Activated CD8-positive, alpha-beta T cell treated with anti-CD3 and anti-CD28 coated beads for 36 hours (primary cell): ENCODE measurements around the gene LINC00237. TPM values are rescaled to one million over a fixed set of nuclear protein-coding genes. Genes with fewer than 3 reads are reported as not detected.

Source experiments
- ATAC-seq: fragments of 200-7000 bp; cut with Tn5 transposase; one replicate; pipeline ENCODE4 v1.10.0; 2021; ENCODE audit warnings: mild to moderate bottlenecking, moderate library complexity
- CTCF ChIA-PET: fragments of 350-600 bp; sonication (Branson Sonifier 250); formaldehyde crosslinking; loops from one replicate; lab custom pipeline; 2021; ENCODE audit warnings: antibody characterized with exemption; lab: Charles Lee
- POLR2A ChIA-PET: fragments of 350-600 bp; sonication (Branson Sonifier 250); formaldehyde crosslinking; loops from one replicate; lab custom pipeline; 2021; ENCODE audit warnings: antibody characterized with exemption; lab: Charles Lee
- DNase-seq: peaks from one replicate; pipeline ENCODE4 v3.0.0-alpha.2; 2020
- H3K27ac Mint-ChIP-seq: one replicate; pipeline ENCODE4 v1.8.0; 2021; ENCODE audit warnings: mild to moderate bottlenecking, mixed read lengths
- H3K27me3 Mint-ChIP-seq: one replicate; pipeline ENCODE4 v1.8.0; 2021; ENCODE audit warnings: mixed read lengths
- H3K36me3 Mint-ChIP-seq: one replicate; pipeline ENCODE4 v1.8.0; 2021; ENCODE audit warnings: low read depth, mixed read lengths
- H3K4me1 Mint-ChIP-seq: one replicate; pipeline ENCODE4 v1.8.0; 2021; ENCODE audit warnings: low read depth, mixed read lengths
- H3K4me3 Mint-ChIP-seq: one replicate; pipeline ENCODE4 v1.8.0; 2021; ENCODE audit warnings: mild to moderate bottlenecking, moderate library complexity, mixed read lengths
- H3K9me3 Mint-ChIP-seq: one replicate; pipeline ENCODE4 v1.8.0; 2021; ENCODE audit warnings: mixed read lengths
- CTCF ChIP-seq: fragments of 200-600 bp; IDR thresholded peaks from one replicate; pipeline ENCODE4 v1.8.0; 2022; ENCODE audit warnings: antibody characterized with exemption, mild to moderate bottlenecking
- intact Hi-C: fragments of 100-400 bp; cut with micrococcal nuclease; formaldehyde crosslinking; loops from one replicate; pipeline ENCODE4 v1.10.0; 2022
- total RNA-seq, 2 experiments: library from RNA; stranded (reverse); gene quantifications; one replicate each; pipeline ENCODE4 v1.2.3, GENCODE V29; 2021

Gene LINC00237
- total RNA-seq, 2 experiments from 2014 or later, result not detected

GRCh38 chr20:21133917-21134622 lies 27.9 kb upstream of the LINC00237 start:
- Mint-ChIP-seq H3K4me3 (no peak overlapping the region), H3K27ac (no peak overlapping the region), H3K4me1 (no peaks in the 10 kb centered on the region), H3K9me3 (no peaks in the 10 kb centered on the region), H3K36me3 (peaks cover 12% of the 10 kb centered on the region), H3K27me3 (no peaks in the 10 kb centered on the region)
- CTCF ChIA-PET, result interaction anchor here (0.9 kb wide), 1 partner anchor 33 kb away, joined by 3 read pairs; no protein-coding TSS in a partner anchor
- ATAC-seq, result peak; percentile 17
- no peak for TF ChIP-seq CTCF
- intact Hi-C loops, result no loop called here
- DNase-seq, result no peak
- POLR2A ChIA-PET, result interaction anchor here (0.7 kb wide), 1 partner anchor 62 kb away, joined by 3 read pairs; no protein-coding TSS in a partner anchor

- H3K27me3 Mint-ChIP-seq, result no peaks in the 10 kb centered on the region
- peaks cover 11% of the 10 kb centered on the region for H3K36me3 Mint-ChIP-seq
- ChIA-PET POLR2A (no interaction called here), CTCF (interaction anchor here (0.9 kb wide), 1 partner anchor 32 kb away, joined by 3 read pairs; no protein-coding TSS in a partner anchor)
- DNase-seq (no peak), ATAC-seq (no peak)
- intact Hi-C loops, result no loop called here
- H3K4me1 Mint-ChIP-seq, result peaks cover 3% of the 10 kb centered on the region
- no peak overlapping the region for H3K27ac Mint-ChIP-seq
- H3K4me3 Mint-ChIP-seq, result no peak overlapping the region
- H3K9me3 Mint-ChIP-seq, result no peaks in the 10 kb centered on the region
- TF ChIP-seq CTCF, result no peak
These were observed 27.2 kb upstream of the LINC00237 start for GRCh38 chr20:21133404-21133803.

- Mint-ChIP-seq H3K27ac (no peak overlapping the region), H3K4me1 (peaks cover 15% of the 10 kb centered on the region), H3K27me3 (no peaks in the 10 kb centered on the region), H3K9me3 (no peaks in the 10 kb centered on the region), H3K4me3 (no peak overlapping the region), H3K36me3 (no peaks in the 10 kb centered on the region)
- intact Hi-C loops, result no loop called here
- ChIA-PET POLR2A (interaction anchor here (1.3 kb wide), 1 partner anchor 174 kb away, joined by 3 read pairs; the partner anchor contains the start of gene XRN2), CTCF (no interaction called here)
- no peak for ATAC-seq
- no peak for TF ChIP-seq CTCF
- no peak for DNase-seq
These were observed 23.7 kb upstream of the LINC00237 start for GRCh38 chr20:21129861-21130260.

GRCh38 chr20:21127201-21127981 lies 21.2 kb upstream of the LINC00237 start:
- no peak for ATAC-seq
- Mint-ChIP-seq H3K27me3 (no peaks in the 10 kb centered on the region), H3K4me3 (peak overlapping the region; percentile 83), H3K27ac (no peak overlapping the region), H3K9me3 (no peaks in the 10 kb centered on the region), H3K36me3 (no peaks in the 10 kb centered on the region), H3K4me1 (peaks cover 15% of the 10 kb centered on the region)
- intact Hi-C loops, result no loop called here
- TF ChIP-seq CTCF, result no peak
- POLR2A ChIA-PET, result no interaction called here
- no peak for DNase-seq
- CTCF ChIA-PET, result interaction anchor here (0.7 to 1.0 kb wide), 2 partner anchors 79 to 376 kb away, joined by 3 read pairs; no protein-coding TSS in a partner anchor

GRCh38 chr20:21126581-21126870 lies 20.4 kb upstream of the LINC00237 start:
- intact Hi-C loops, result no loop called here
- POLR2A ChIA-PET, result interaction anchor here (0.7 to 1.6 kb wide), 2 partner anchors 18 to 516 kb away, joined by 3 read pairs; no protein-coding TSS in a partner anchor
- no peak for DNase-seq

More at GRCh38 chr20:21126581-21126870, 20.4 kb upstream of the LINC00237 start:
- H3K27me3 Mint-ChIP-seq, result peaks cover 4% of the 10 kb centered on the region
- CTCF ChIA-PET, result interaction anchor here (0.7 to 1.5 kb wide), 7 partner anchors 13 to 379 kb away, joined by 3 to 6 read pairs (median 3); no protein-coding TSS in a partner anchor
- H3K9me3 Mint-ChIP-seq, result no peaks in the 10 kb centered on the region
- H3K4me1 Mint-ChIP-seq, result peaks cover 15% of the 10 kb centered on the region
- H3K27ac Mint-ChIP-seq, result peak overlapping the region; percentile 86
- ATAC-seq, result no peak
- TF ChIP-seq CTCF, result no peak
- peak overlapping the region; percentile 83 for H3K4me3 Mint-ChIP-seq
- H3K36me3 Mint-ChIP-seq, result no peaks in the 10 kb centered on the region
